CD4-positive, alpha-beta T cell treated with Interleukin-6 at 100 ng/mL for 8 hours (primary cell): ENCODE results near the gene MRPL36.
"Not testable (repeated sequence)": the region's sequence is repeated elsewhere in the genome, so short reads cannot be mapped to it uniquely, and the experiment has no call there.

ENCODE experiments used
- DNase-seq: peaks from one replicate; pipeline ENCODE4 v3.0.0-alpha.2; 2020; ENCODE audit warnings: mixed read lengths, low spot score

MRPL36 gene

GRCh38 chr5:1815071-1815786, 15.6 kb upstream of the MRPL36 start:
- no peak for DNase-seq

- no peak for DNase-seq
Observed at GRCh38 chr5:1814183-1815020, 14.8 kb upstream of the MRPL36 start.

GRCh38 chr5:1810581-1811101, 11.0 kb upstream of the MRPL36 start:
- no peak for DNase-seq

GRCh38 chr5:1809416-1810035, 9.9 kb upstream of the MRPL36 start:
- DNase-seq = no peak

GRCh38 chr5:1808439-1808838, 8.8 kb upstream of the MRPL36 start:
- DNase-seq = no peak

- no peak for DNase-seq
Observed at GRCh38 chr5:1807451-1808185, 8.0 kb upstream of the MRPL36 start.

- DNase-seq = no peak
Observed at GRCh38 chr5:1806974-1807373, 7.3 kb upstream of the MRPL36 start.

GRCh38 chr5:1806199-1806598, 6.6 kb upstream of the MRPL36 start:
- no peak for DNase-seq

- no peak for DNase-seq
Observed at GRCh38 chr5:1805736-1806135, 6.1 kb upstream of the MRPL36 start.

GRCh38 chr5:1805326-1805725, 5.7 kb upstream of the MRPL36 start:
- DNase-seq = no peak

GRCh38 chr5:1804001-1804690, 4.5 kb upstream of the MRPL36 start:
- no peak for DNase-seq

- no peak for DNase-seq
Observed at GRCh38 chr5:1803192-1803591, 3.6 kb upstream of the MRPL36 start.

GRCh38 chr5:1801967-1802295, 2.3 kb upstream of the MRPL36 start:
- DNase-seq = no peak

GRCh38 chr5:1801222-1801966, 1.8 kb upstream of the MRPL36 start, which contains the start of gene NDUFS6:
NDUFS6 (plus strand) TSS chr5:1801407; CDS start chr5:1801418, 11 bp downstream.
- peak; percentile 70 for DNase-seq

- peak; percentile 34 for DNase-seq
Observed at GRCh38 chr5:1800472-1801221, 1.0 kb upstream of the MRPL36 start.

- DNase-seq = no peak
Observed at GRCh38 chr5:1799110-1799601, 481 bp downstream of the MRPL36 start.

GRCh38 chr5:1798589-1798988, 1.0 kb downstream of the MRPL36 start:
- not testable (repeated sequence) for DNase-seq

- DNase-seq = no peak
Observed at GRCh38 chr5:1797855-1798254, 1.8 kb downstream of the MRPL36 start.

GRCh38 chr5:1797103-1797800, 2.4 kb downstream of the MRPL36 start:
- DNase-seq = no peak
